GM12878 (cell line): Measurements from ENCODE around the gene TEF. TPM values are rescaled to one million over a fixed set of nuclear protein-coding genes. Genes with fewer than 3 reads are reported as not detected.

ENCODE experiments used
- ATAC-seq: fragments of 200-7000 bp; cut with Tn5 transposase; 3 replicates; pipeline ENCODE4 v1.9.1; 2020; ENCODE audit warnings: mild to moderate bottlenecking, moderate library complexity
- BruUV-seq: library from RNA; stranded (reverse); fragments of 400-500 nt; replicated peaks from 2 replicates; lab custom pipeline; 2021; lab: Mats Ljungman, UMichigan
- CTCF ChIA-PET: fragments of 300-600 bp; sonication (Branson Sonifier 250); formaldehyde crosslinking; extraction: SDS; loops from one replicate; lab custom pipeline; 2021; ENCODE audit warnings: inconsistent platforms; lab: Yijun Ruan, JAX
- POLR2A ChIA-PET: fragments of 350-600 bp; formaldehyde crosslinking; extraction: SDS; loops from one replicate; lab custom pipeline; 2021; ENCODE audit warnings: inconsistent platforms; lab: Charles Lee
- RAD21 ChIA-PET: fragments of 300-600 bp; sonication (Branson Sonifier 250); formaldehyde crosslinking; loops from one replicate; lab custom pipeline; 2023; ENCODE audit warnings: antibody characterized with exemption; ENCODE audit not compliant: unreplicated experiment; lab: Charles Lee
- SMC1A ChIA-PET: fragments of 300-600 bp; sonication (Branson Sonifier 250); formaldehyde crosslinking; loops from one replicate; lab custom pipeline; 2023; ENCODE audit not compliant: unreplicated experiment, uncharacterized antibody; lab: Charles Lee
- DNase-seq: peaks from one replicate; pipeline ENCODE4 v3.0.0-alpha.2; 2011; ENCODE audit warnings: low read depth, low spot score
- FAIRE-seq: peaks from 3 replicates; lab custom pipeline; 2011; peaks lifted over from hg19 to GRCh38; lab: Jason Lieb, UNC
- H2AFZ ChIP-seq: 2 replicates; pipeline ENCODE4 v1.6.0; 2011; ENCODE audit warnings: low read depth, low read length, control low read depth; ENCODE audit not compliant: control insufficient read depth
- H3K27ac ChIP-seq: 2 replicates; pipeline ENCODE4 v1.5.1; 2011; ENCODE audit warnings: control low read depth; ENCODE audit not compliant: control insufficient read depth, insufficient read depth
- H3K27me3 ChIP-seq, 2 experiments: replicated peaks in 1 of 2; 2 replicates each; pipeline versions ENCODE4 v1.6.0 to v1.6.1; 2011; ENCODE audit warnings: low read length in 1 of 2; ENCODE audit not compliant: control insufficient read depth in 2 of 2, insufficient read depth in 2 of 2
- H3K36me3 ChIP-seq, 2 experiments: 2 replicates each; pipeline ENCODE4 v1.5.1; 2011; ENCODE audit warnings: low read length in 1 of 2; ENCODE audit not compliant: control insufficient read depth in 2 of 2, insufficient read depth in 2 of 2
- H3K4me1 ChIP-seq: 2 replicates; pipeline ENCODE4 v1.6.1; 2011; ENCODE audit warnings: mild to moderate bottlenecking, low read length, moderate library complexity, mixed read lengths; ENCODE audit not compliant: control insufficient read depth, insufficient read depth
- H3K4me2 ChIP-seq: 2 replicates; pipeline ENCODE4 v1.6.0; 2011; ENCODE audit warnings: control low read depth; ENCODE audit not compliant: control insufficient read depth, insufficient read depth
- H3K4me3 ChIP-seq: fragments of 200-600 bp; sonication (generic); 2 replicates; pipeline ENCODE4 v1.5.1; 2016
- H3K79me2 ChIP-seq: 2 replicates; pipeline ENCODE4 v1.6.0; 2011; ENCODE audit warnings: low read length; ENCODE audit not compliant: control insufficient read depth, insufficient read depth
- H3K9ac ChIP-seq: 2 replicates; pipeline ENCODE4 v1.8.0; 2011; ENCODE audit warnings: low read length, control low read depth, mixed read lengths; ENCODE audit not compliant: control insufficient read depth, insufficient read depth
- H3K9me3 ChIP-seq: replicated peaks from 3 replicates; pipeline ENCODE4 v1.5.1; 2011; ENCODE audit warnings: mild to moderate bottlenecking, low read length; ENCODE audit not compliant: control insufficient read depth, insufficient read depth
- H4K20me1 ChIP-seq: 2 replicates; pipeline ENCODE4 v1.6.0; 2011; ENCODE audit not compliant: control insufficient read depth, insufficient read depth
- ATF2 ChIP-seq: IDR thresholded peaks from 2 replicates; pipeline ENCODE4 v1.6.1; 2012; ENCODE audit warnings: low read length, inconsistent platforms
- BCL3 ChIP-seq: IDR thresholded peaks from 2 replicates; pipeline ENCODE4 v1.6.1; 2011; ENCODE audit warnings: borderline replicate concordance, low read depth, mild to moderate bottlenecking, moderate library complexity, low read length; ENCODE audit not compliant: insufficient read depth, poor library complexity, severe bottlenecking
- BHLHE40 ChIP-seq, 2 experiments: fragments of 450-650 bp in 1 of 2; IDR thresholded peaks; 2 replicates each; pipeline ENCODE4 v1.6.1; 2011 to 2017; ENCODE audit warnings: low read depth in 2 of 2, borderline replicate concordance in 1 of 2, improper control_type of control experiment in 1 of 2, low read length in 1 of 2, mild to moderate bottlenecking in 1 of 2
- CHD2 ChIP-seq: IDR thresholded peaks from 2 replicates; pipeline ENCODE4 v1.6.1; 2011; ENCODE audit warnings: low read depth, low read length, improper control_type of control experiment, borderline replicate concordance
- FOS ChIP-seq: IDR thresholded peaks from 3 replicates; pipeline ENCODE4 v1.6.1; 2011; ENCODE audit warnings: borderline replicate concordance; ENCODE audit not compliant: insufficient read length; ENCODE audit errors: extremely low read depth
- GATAD2B ChIP-seq: fragments of 450-650 bp; conservative IDR thresholded peaks from 2 replicates; pipeline ENCODE4 v1.6.1; 2017; ENCODE audit warnings: low read depth, mild to moderate bottlenecking, moderate library complexity
- KAT2A ChIP-seq: conservative IDR thresholded peaks from 2 replicates; pipeline ENCODE4 v1.6.1; 2011; ENCODE audit warnings: low read depth, low read length; ENCODE audit not compliant: control insufficient read depth
- KLF5 ChIP-seq: fragments of 450-650 bp; IDR thresholded peaks from 2 replicates; pipeline ENCODE4 v1.6.1; 2014; ENCODE audit warnings: mild to moderate bottlenecking; ENCODE audit not compliant: partially characterized antibody
- LARP7 ChIP-seq: fragments of 450-650 bp; IDR thresholded peaks from 2 replicates; pipeline ENCODE4 v1.6.1; 2017; ENCODE audit warnings: mild to moderate bottlenecking
- NKRF ChIP-seq: fragments of 450-650 bp; conservative IDR thresholded peaks from 2 replicates; pipeline ENCODE4 v1.6.1; 2017; ENCODE audit warnings: mild to moderate bottlenecking, moderate library complexity
- POLR2AphosphoS5 ChIP-seq: IDR thresholded peaks from 2 replicates; pipeline ENCODE4 v1.6.1; 2011; ENCODE audit warnings: mild to moderate bottlenecking, low read length, inconsistent platforms
- ZBTB11 ChIP-seq: fragments of 450-650 bp; formaldehyde crosslinking; IDR thresholded peaks from 2 replicates; pipeline ENCODE4 v1.5.0; 2022; ENCODE audit warnings: mild to moderate bottlenecking, missing genetic modification characterization
- WGBS: methylation state at CpG from one replicate; pipeline ENCODE4 v1.1.6; 2016; ENCODE audit warnings: low lambda C conversion rate; ENCODE audit not compliant: insufficient replicate concordance, insufficient coverage; ENCODE audit errors: missing lambda C conversion rate; 5-methylcytosine and 5-hydroxymethylcytosine counted together
- in situ Hi-C: fragments of 300-500 bp; cut with MboI; formaldehyde crosslinking; loops from 9 replicates; pipeline ENCODE4 v1.14.3; 2018; ENCODE audit warnings: mixed read lengths
- intact Hi-C: fragments of 100-400 bp; cut with micrococcal nuclease; formaldehyde crosslinking; loops from one replicate; pipeline ENCODE4 v1.14.2; 2022; ENCODE audit not compliant: unreplicated experiment
- polyA plus RNA-seq, 11 experiments: library from polyadenylated mRNA; depleted of rRNA in 4 of 11; unstranded in 6 of 11; stranded (reverse) in 5 of 11; fragments of >200 nt; fragmentation: Nextera tagmentation in 4 of 11; fragmentation: Illumina TruSeq in 1 of 11; extraction: Ambion mirVana in 4 of 11; extraction: Trizol in 1 of 11; gene quantifications; 1 replicate in 1 of 11; 2 replicates in 10 of 11; pipeline versions ENCODE4 v1.2.1 to v1.2.3, GENCODE V29; 2011 to 2016; ENCODE audit warnings: inconsistent platforms in 2 of 11, missing spikeins in 2 of 11, low read depth in 1 of 11
- total RNA-seq, 4 experiments: library from RNA; depleted of rRNA in 3 of 4; stranded (reverse); fragments of >200 nt in 3 of 4; fragmentation: Illumina TruSeq in 1 of 4; extraction: Trizol in 1 of 4; gene quantifications; 2 replicates each; pipeline versions ENCODE4 v1.2.1 to v1.2.3, GENCODE V29; 2013 to 2021

Gene TEF
- total and polyA plus RNA-seq, 10 of the 15 experiments (the other 5 are each of a cell fraction or from before 2014, with no cell fraction given): 0.23 to 4.9 (median 3.2) TPM

- Histone ChIP-seq H3K4me2 (peak overlapping the region; percentile 48), H3K4me1 (0 out of 2 replicates have a peak, but pooled peaks cover 4% of the 10 kb centered on the region), H3K9ac (peak overlapping the region; percentile 88), H3K9me3 (no peaks in the 10 kb centered on the region), H4K20me1 (no peaks in the 10 kb centered on the region), H3K27ac (peak overlapping the region; percentile 88), H3K4me3 (peak overlapping the region; percentile 86), H3K27me3 (no peaks in the 10 kb centered on the region), H3K36me3 (peaks cover 0 to 5% of the 10 kb centered on the region in 2 experiments; a peak in 1 of 4 replicates), H2AFZ (peak overlapping the region; percentile 70), H3K79me2 (peaks cover 52% of the 10 kb centered on the region)
- in situ Hi-C loops (no loop called here), intact Hi-C loops (loop anchor here (1.0 to 5.0 kb wide), 3 partner anchors 22 to 55 kb away; partner anchors contain the start of gene ACO2)
- ChIA-PET RAD21 (interaction anchor here (0.7 to 2.6 kb wide), 16 partner anchors 21 to 414 kb away, joined by 3 to 22 read pairs (median 6); partner anchors contain the start of genes ACO2, PHF5A and TEF), POLR2A (interaction anchor here (0.6 to 6.3 kb wide), 23 partner anchors 10 to 994 kb away, joined by 3 to 122 read pairs (median 7); partner anchors contain the start of genes ACO2, DESI1, PHF5A and PMM1), SMC1A (interaction anchor here (1.3 to 3.8 kb wide), 9 partner anchors 21 to 171 kb away, joined by 3 to 18 read pairs (median 12); partner anchors contain the start of genes ACO2 and PHF5A), CTCF (interaction anchor here (0.6 to 2.4 kb wide), 11 partner anchors 21 to 96 kb away, joined by 3 to 9 read pairs (median 4); partner anchors contain the start of genes ACO2, PHF5A and POLR3H)
- WGBS: under 1% methylated on average over 61 of the region's 63 CpGs
- FAIRE-seq (no peak), DNase-seq (no peak), ATAC-seq (peak; percentile 44)
- no TSS peak for BruUV-seq
- TF ChIP-seq LARP7 (peak; percentile 85), NKRF (peak; percentile 50), KAT2A (no peak), ZBTB11 (CRISPR knock-in tag) (no peak), GATAD2B (peak; percentile 31; the same call in 1 of the 2 replicates), ATF2 (no peak), KLF5 (no peak), FOS (no peak), CHD2 (peak; percentile 26; the same call in 1 of the 2 replicates), BCL3 (no peak), BHLHE40 (IDR thresholded peaks at IDR 0.05; ENCODE audit: borderline replicate concordance in 1 of 2, low read depth in 2 of 2, low read length in 1 of 2) (peak in 1 of 2 experiments; percentile 32; a peak in 1 of 4 replicates), POLR2AphosphoS5 (peak; percentile 24; the same call in 1 of the 2 replicates)
These were observed 65.9 kb downstream of the TEF start for GRCh38 chr22:41447435-41448188.
